Hepatocyte (in vitro differentiated cells): ENCODE data around the gene MPG. TPM values are rescaled to one million over a fixed set of nuclear protein-coding genes. Genes with fewer than 3 reads are reported as not detected.

Experiments
- DNase-seq: peaks from one replicate; pipeline ENCODE4 v3.0.0-alpha.2; 2016; ENCODE audit warnings: low spot score
- H2AFZ ChIP-seq: fragments of 200-600 bp; sonication (generic); 2 replicates; pipeline ENCODE4 v1.6.0; 2016; ENCODE audit warnings: antibody characterized with exemption, mild to moderate bottlenecking
- H3K27ac ChIP-seq: fragments of 200-600 bp; sonication (generic); 2 replicates; pipeline ENCODE4 v1.5.1; 2016; ENCODE audit warnings: mild to moderate bottlenecking
- H3K27me3 ChIP-seq: fragments of 200-600 bp; sonication (generic); 2 replicates; pipeline ENCODE4 v1.6.1; 2016
- H3K36me3 ChIP-seq: fragments of 200-600 bp; sonication (generic); replicated peaks from 2 replicates; pipeline ENCODE4 v1.5.1; 2016; ENCODE audit warnings: low read depth; ENCODE audit not compliant: insufficient read depth
- H3K4me1 ChIP-seq: fragments of 200-600 bp; sonication (generic); 2 replicates; pipeline ENCODE4 v1.5.1; 2016; ENCODE audit warnings: mild to moderate bottlenecking, moderate library complexity; ENCODE audit not compliant: insufficient read depth
- H3K4me2 ChIP-seq: fragments of 200-600 bp; sonication (generic); 2 replicates; pipeline ENCODE4 v1.6.0; 2016
- H3K4me3 ChIP-seq: fragments of 200-600 bp; sonication (generic); 2 replicates; pipeline ENCODE4 v1.5.1; 2016; ENCODE audit warnings: mild to moderate bottlenecking
- H3K79me2 ChIP-seq: fragments of 200-600 bp; sonication (generic); 2 replicates; pipeline ENCODE4 v1.6.0; 2017; ENCODE audit warnings: mild to moderate bottlenecking
- H3K9me2 ChIP-seq: fragments of 200-600 bp; sonication (generic); replicated peaks from 2 replicates; pipeline ENCODE4 v1.6.0; 2017; ENCODE audit warnings: mild to moderate bottlenecking; ENCODE audit not compliant: insufficient read depth
- H3K9me3 ChIP-seq: fragments of 200-600 bp; sonication (generic); 2 replicates; pipeline ENCODE4 v1.5.1; 2016; ENCODE audit warnings: low read depth, mild to moderate bottlenecking
- H4K20me1 ChIP-seq: fragments of 200-600 bp; sonication (generic); 2 replicates; pipeline ENCODE4 v1.6.0; 2016; ENCODE audit warnings: mild to moderate bottlenecking; ENCODE audit not compliant: insufficient read depth, poor library complexity, severe bottlenecking
- EZH2 ChIP-seq: fragments of 200-600 bp; sonication (generic); IDR thresholded peaks from 2 replicates; pipeline ENCODE4 v1.6.1; 2016; ENCODE audit warnings: antibody characterized with exemption, mild to moderate bottlenecking, borderline replicate concordance
- EZH2phosphoT487 ChIP-seq: fragments of 200-600 bp; sonication (generic); IDR thresholded peaks from one replicate; pipeline ENCODE4 v1.6.1; 2018; ENCODE audit warnings: antibody characterized with exemption, mild to moderate bottlenecking, low read depth, moderate library complexity; ENCODE audit not compliant: unreplicated experiment, severe bottlenecking
- WGBS: methylation state at CpG from one replicate; pipeline ENCODE4 v1.1.6; 2016; ENCODE audit warnings: low lambda C conversion rate; ENCODE audit errors: missing lambda C conversion rate; 5-methylcytosine and 5-hydroxymethylcytosine counted together
- polyA plus RNA-seq: library from polyadenylated mRNA; unstranded; fragments of >200 nt; fragmentation: Nextera tagmentation; extraction: Ambion mirVana; gene quantifications from 2 replicates; pipeline ENCODE4 v1.2.1, GENCODE V29; 2016
- small RNA-seq: library from RNA; depleted of rRNA; stranded (forward); fragments of <200 nt; gene quantifications from one replicate; pipeline ENCODE3, GENCODE V24; 2014
- total RNA-seq: library from RNA; depleted of rRNA; stranded (reverse); fragments of >200 nt; gene quantifications from 2 replicates; pipeline ENCODE4 v1.2.3, GENCODE V29; 2014
- TF ChIP-seq, protein P1 (sequence below): fragments of 200-600 bp; sonication (generic); IDR thresholded peaks from 2 replicates; pipeline ENCODE4 v1.5.1; 2016; ENCODE audit warnings: antibody characterized with exemption, mild to moderate bottlenecking; ENCODE audit not compliant: poor library complexity

Gene MPG
- total and polyA plus RNA-seq, 2 experiments from 2014 or later: 67.4 to 83.9 TPM

DNA sequence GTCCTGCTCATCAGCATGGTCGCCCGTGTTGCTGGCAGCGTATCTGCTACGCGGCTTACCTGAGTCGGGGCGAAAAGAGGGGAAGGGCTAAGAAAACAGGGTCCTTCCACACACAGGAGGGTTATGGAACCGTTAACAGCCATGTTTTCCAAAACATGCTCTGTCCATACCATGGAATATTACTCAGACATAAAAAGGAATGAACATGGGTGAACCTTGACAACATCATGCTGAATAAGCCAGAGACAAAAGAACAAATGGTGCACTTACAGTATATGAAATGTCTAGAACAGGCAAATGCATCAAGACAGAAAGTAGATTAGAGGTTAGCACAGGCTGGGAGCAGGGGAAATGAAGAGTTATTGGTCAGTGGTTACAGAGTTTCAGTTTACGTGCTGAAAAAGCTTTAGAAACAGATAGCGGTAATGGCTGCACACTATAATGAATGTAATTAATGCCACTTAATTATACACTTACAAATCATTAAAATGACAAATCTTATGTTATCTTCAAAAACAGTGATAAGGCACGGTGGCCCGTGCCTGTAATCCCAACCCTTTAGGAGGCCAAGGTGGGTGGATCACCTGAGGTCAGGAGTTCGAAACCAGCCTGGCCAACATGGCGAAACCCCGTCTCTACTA is 52.6 kb downstream of the MPG start:
- Histone ChIP-seq H2AFZ (no peak overlapping the region), H4K20me1 (no peaks in the 10 kb centered on the region), H3K9me3 (no peaks in the 10 kb centered on the region), H3K4me3 (no peak overlapping the region), H3K27ac (no peak overlapping the region), H3K27me3 (no peaks in the 10 kb centered on the region), H3K9me2 (no peaks in the 10 kb centered on the region), H3K4me2 (no peak overlapping the region), H3K36me3 (no peaks in the 10 kb centered on the region), H3K79me2 (peaks cover 28% of the 10 kb centered on the region), H3K4me1 (no peaks in the 10 kb centered on the region)
- no peak for TF ChIP-seq EZH2
- TF ChIP-seq, protein P1, sequence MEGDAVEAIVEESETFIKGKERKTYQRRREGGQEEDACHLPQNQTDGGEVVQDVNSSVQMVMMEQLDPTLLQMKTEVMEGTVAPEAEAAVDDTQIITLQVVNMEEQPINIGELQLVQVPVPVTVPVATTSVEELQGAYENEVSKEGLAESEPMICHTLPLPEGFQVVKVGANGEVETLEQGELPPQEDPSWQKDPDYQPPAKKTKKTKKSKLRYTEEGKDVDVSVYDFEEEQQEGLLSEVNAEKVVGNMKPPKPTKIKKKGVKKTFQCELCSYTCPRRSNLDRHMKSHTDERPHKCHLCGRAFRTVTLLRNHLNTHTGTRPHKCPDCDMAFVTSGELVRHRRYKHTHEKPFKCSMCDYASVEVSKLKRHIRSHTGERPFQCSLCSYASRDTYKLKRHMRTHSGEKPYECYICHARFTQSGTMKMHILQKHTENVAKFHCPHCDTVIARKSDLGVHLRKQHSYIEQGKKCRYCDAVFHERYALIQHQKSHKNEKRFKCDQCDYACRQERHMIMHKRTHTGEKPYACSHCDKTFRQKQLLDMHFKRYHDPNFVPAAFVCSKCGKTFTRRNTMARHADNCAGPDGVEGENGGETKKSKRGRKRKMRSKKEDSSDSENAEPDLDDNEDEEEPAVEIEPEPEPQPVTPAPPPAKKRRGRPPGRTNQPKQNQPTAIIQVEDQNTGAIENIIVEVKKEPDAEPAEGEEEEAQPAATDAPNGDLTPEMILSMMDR: no peak
- TF ChIP-seq EZH2phosphoT487: no peak
- 94% methylated on average over 15 of the region's 15 CpGs for WGBS
- no peak for DNase-seq

DNA sequence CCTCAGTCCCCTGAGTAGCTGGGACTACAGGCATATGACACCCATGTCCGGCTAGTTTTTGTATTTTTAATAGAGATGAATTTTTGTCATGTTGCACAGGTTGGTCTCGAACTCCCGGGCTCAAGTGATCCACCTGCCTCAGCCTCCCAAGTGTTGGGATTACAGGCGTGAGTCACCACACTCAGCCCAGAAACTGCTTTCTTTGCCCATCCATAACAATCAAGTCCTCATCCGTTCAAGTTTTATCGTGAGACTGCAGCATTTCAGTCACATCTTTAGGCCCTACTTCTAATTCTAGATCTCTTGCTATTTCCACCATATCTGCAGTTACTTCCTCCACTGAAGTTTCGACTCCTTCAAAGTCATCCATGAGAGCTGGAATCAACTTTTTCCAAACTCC is 54.1 kb downstream of the MPG start:
- no peaks in the 10 kb centered on the region for H4K20me1 ChIP-seq
- H3K27me3 ChIP-seq: no peaks in the 10 kb centered on the region
- no peaks in the 10 kb centered on the region for H3K9me2 ChIP-seq
- no peak overlapping the region for H3K4me3 ChIP-seq
- WGBS: 98% methylated on average over 7 of the region's 7 CpGs
- peaks cover 40% of the 10 kb centered on the region for H3K79me2 ChIP-seq
- no peak overlapping the region for H3K27ac ChIP-seq
- no peak overlapping the region for H3K4me2 ChIP-seq
- DNase-seq: no peak
- no peaks in the 10 kb centered on the region for H3K4me1 ChIP-seq
- H3K9me3 ChIP-seq: no peaks in the 10 kb centered on the region
- no peaks in the 10 kb centered on the region for H3K36me3 ChIP-seq
- no peak overlapping the region for H2AFZ ChIP-seq
- TF ChIP-seq, protein P1: no peak
- TF ChIP-seq EZH2 (no peak), EZH2phosphoT487 (no peak)

DNA sequence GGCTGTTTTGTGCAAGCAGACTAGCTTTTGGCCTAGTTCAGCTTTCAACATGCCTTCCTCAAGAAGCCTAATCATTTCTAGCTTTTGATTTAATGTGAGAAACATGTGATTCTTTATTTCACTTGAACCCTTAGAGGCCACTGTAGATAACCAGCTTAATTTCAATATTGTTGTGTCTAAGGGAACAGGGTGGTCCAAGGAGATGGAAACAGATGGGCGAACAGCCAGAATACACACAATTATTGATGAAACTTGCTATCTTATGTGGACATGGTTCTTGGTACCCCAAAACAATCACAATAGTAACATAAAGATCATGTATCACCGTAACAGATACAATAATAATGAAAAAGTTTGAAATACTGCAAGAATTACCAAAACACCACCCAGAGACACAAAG is 55.7 kb downstream of the MPG start:
- 99% methylated on average over 2 of the region's 2 CpGs for WGBS
- peaks cover 48% of the 10 kb centered on the region for H3K79me2 ChIP-seq

More for the DNA sequence above, 55.7 kb downstream of the MPG start:
- no peak overlapping the region for H3K27ac ChIP-seq
- H2AFZ ChIP-seq: no peak overlapping the region
- DNase-seq: no peak
- H3K4me1 ChIP-seq: no peaks in the 10 kb centered on the region
- TF ChIP-seq EZH2: no peak
- no peak for TF ChIP-seq EZH2phosphoT487
- TF ChIP-seq, protein P1: no peak
- no peak overlapping the region for H3K4me3 ChIP-seq
- no peak overlapping the region for H3K4me2 ChIP-seq
- no peaks in the 10 kb centered on the region for H3K9me2 ChIP-seq
- H3K9me3 ChIP-seq: no peaks in the 10 kb centered on the region
- H4K20me1 ChIP-seq: no peaks in the 10 kb centered on the region
- H3K27me3 ChIP-seq: no peaks in the 10 kb centered on the region
- H3K36me3 ChIP-seq: no peaks in the 10 kb centered on the region

Small RNAs within 50 kb of the gene (small RNA-seq; reads per million reads assigned to genes)
- gene Z69720.2: not detected

Other genes with a start within 250 kb of the MPG start
- 2.7 and 2.8 TPM in 2 replicates for gene POLR3K, start 24.6 kb upstream of the MPG start, total RNA-seq
- 12.1 and 12.5 TPM in 2 replicates for gene POLR3K, start 24.6 kb upstream of the MPG start, polyA plus RNA-seq
- gene SNRNP25, start 24.4 kb upstream of the MPG start, total RNA-seq: 18.2 and 18.3 TPM in 2 replicates
- 35.3 and 43.1 TPM in 2 replicates for gene SNRNP25, start 24.4 kb upstream of the MPG start, polyA plus RNA-seq
- gene RHBDF1, start 5.6 kb upstream of the MPG start, total RNA-seq: 21.8 and 41.5 TPM in 2 replicates
- 73.6 and 95.3 TPM in 2 replicates for gene RHBDF1, start 5.6 kb upstream of the MPG start, polyA plus RNA-seq
- gene NPRL3, start 60.4 kb downstream of the MPG start, total RNA-seq: 5.5 and 10.2 TPM in 2 replicates
- gene NPRL3, start 60.4 kb downstream of the MPG start, polyA plus RNA-seq: 28.8 and 31.2 TPM in 2 replicates
- not detected in 2 replicates for gene HBZ, start 74.4 kb downstream of the MPG start, total RNA-seq
- 0.28 TPM in 1 of 2 replicates, not detected in the other for gene HBZ, start 74.4 kb downstream of the MPG start, polyA plus RNA-seq
- gene HBM, start 87.8 kb downstream of the MPG start, total RNA-seq: not detected in 2 replicates
- gene HBM, start 87.8 kb downstream of the MPG start, polyA plus RNA-seq: not detected in 2 replicates
- gene HBA2, start 94.7 kb downstream of the MPG start, total RNA-seq: not detected in 2 replicates
- not detected in 2 replicates for gene HBA2, start 94.7 kb downstream of the MPG start, polyA plus RNA-seq
- gene HBA1, start 98.5 kb downstream of the MPG start, total RNA-seq: not detected in 2 replicates
- 1.9 TPM in 1 of 2 replicates, not detected in the other for gene HBA1, start 98.5 kb downstream of the MPG start, polyA plus RNA-seq
- not detected in 2 replicates for gene HBQ1, start 102.2 kb downstream of the MPG start, total RNA-seq
- gene HBQ1, start 102.2 kb downstream of the MPG start, polyA plus RNA-seq: 0.30 TPM in 1 of 2 replicates, not detected in the other
- gene LUC7L, start 151.2 kb downstream of the MPG start, total RNA-seq: 74.1 and 75.4 TPM in 2 replicates
- gene LUC7L, start 151.2 kb downstream of the MPG start, polyA plus RNA-seq: 75.2 and 88.1 TPM in 2 replicates
- gene FAM234A, start 156.6 kb downstream of the MPG start, total RNA-seq: 37.6 and 84.1 TPM in 2 replicates
- gene FAM234A, start 156.6 kb downstream of the MPG start, polyA plus RNA-seq: 96.5 and 106 TPM in 2 replicates
- gene RGS11, start 197.7 kb downstream of the MPG start, total RNA-seq: 0.04 and 0.57 TPM in 2 replicates
- gene RGS11, start 197.7 kb downstream of the MPG start, polyA plus RNA-seq: 0.93 and 3.4 TPM in 2 replicates
- gene ARHGDIG, start 202.4 kb downstream of the MPG start, total RNA-seq: 0.48 TPM in 1 of 2 replicates, not detected in the other
- gene ARHGDIG, start 202.4 kb downstream of the MPG start, polyA plus RNA-seq: 1.0 and 1.1 TPM in 2 replicates
- 0.08 TPM in 1 of 2 replicates, not detected in the other for gene PDIA2, start 204.9 kb downstream of the MPG start, total RNA-seq
- 0.47 and 1.0 TPM in 2 replicates for gene PDIA2, start 204.9 kb downstream of the MPG start, polyA plus RNA-seq